Lower lobe of right lung (tissue), 2 donors: ENCODE data around the gene ENAH. TPM values are rescaled to one million over a fixed set of nuclear protein-coding genes. Genes with fewer than 3 reads are reported as not detected.

Experiments
- ATAC-seq, 2 donors: fragments of 200-7000 bp; cut with Tn5 transposase; one replicate each; pipeline ENCODE4 v1.9.1; 2020 to 2022; ENCODE audit warnings: mild to moderate bottlenecking in 2 of 2, moderate library complexity in 2 of 2
- DNase-seq: peaks from one replicate; pipeline ENCODE4 v3.0.0-alpha.2; 2020
- H3K27ac ChIP-seq: fragments of 200-600 bp; one replicate; pipeline ENCODE4 v1.8.0; 2022
- H3K27me3 ChIP-seq: fragments of 200-600 bp; one replicate; pipeline ENCODE4 v1.8.0; 2022; ENCODE audit warnings: low read depth
- H3K36me3 ChIP-seq: fragments of 200-600 bp; one replicate; pipeline ENCODE4 v1.8.0; 2022; ENCODE audit warnings: mild to moderate bottlenecking
- H3K4me1 ChIP-seq: fragments of 200-600 bp; one replicate; pipeline ENCODE4 v1.8.0; 2022
- H3K4me3 ChIP-seq: fragments of 200-600 bp; one replicate; pipeline ENCODE4 v1.8.0; 2022; ENCODE audit warnings: mild to moderate bottlenecking
- H3K9me3 ChIP-seq: fragments of 200-600 bp; one replicate; pipeline ENCODE4 v1.8.0; 2022
- intact Hi-C: fragments of 100-400 bp; cut with DNase I; formaldehyde crosslinking; loops from one replicate; pipeline ENCODE4 v1.11.0; 2022
- total RNA-seq: library from RNA; stranded (reverse); fragmentation: NEBNext Ultra II Directional; extraction: Animal tissue kit (Norgen Biotek cat#: 25700); gene quantifications from one replicate; pipeline ENCODE4 v1.2.1, GENCODE V29; 2021
- TF ChIP-seq, protein P1 (sequence below): fragments of 200-600 bp; IDR thresholded peaks from one replicate; pipeline ENCODE4 v1.8.0; 2022; ENCODE audit warnings: antibody characterized with exemption, mild to moderate bottlenecking
- donor health status: DM: no; HTN: yes; CAD: no; lungs with severe emphysema.

ENAH gene
- total RNA-seq, 1 donor from 2014 or later: 51.4 TPM

GRCh38 chr1:225498549-225499136 lies 154.3 kb downstream of the ENAH start:
- ATAC-seq (no peak), DNase-seq (no peak)
- H3K27me3 ChIP-seq: no peaks in the 10 kb centered on the region
- TF ChIP-seq, protein P1, sequence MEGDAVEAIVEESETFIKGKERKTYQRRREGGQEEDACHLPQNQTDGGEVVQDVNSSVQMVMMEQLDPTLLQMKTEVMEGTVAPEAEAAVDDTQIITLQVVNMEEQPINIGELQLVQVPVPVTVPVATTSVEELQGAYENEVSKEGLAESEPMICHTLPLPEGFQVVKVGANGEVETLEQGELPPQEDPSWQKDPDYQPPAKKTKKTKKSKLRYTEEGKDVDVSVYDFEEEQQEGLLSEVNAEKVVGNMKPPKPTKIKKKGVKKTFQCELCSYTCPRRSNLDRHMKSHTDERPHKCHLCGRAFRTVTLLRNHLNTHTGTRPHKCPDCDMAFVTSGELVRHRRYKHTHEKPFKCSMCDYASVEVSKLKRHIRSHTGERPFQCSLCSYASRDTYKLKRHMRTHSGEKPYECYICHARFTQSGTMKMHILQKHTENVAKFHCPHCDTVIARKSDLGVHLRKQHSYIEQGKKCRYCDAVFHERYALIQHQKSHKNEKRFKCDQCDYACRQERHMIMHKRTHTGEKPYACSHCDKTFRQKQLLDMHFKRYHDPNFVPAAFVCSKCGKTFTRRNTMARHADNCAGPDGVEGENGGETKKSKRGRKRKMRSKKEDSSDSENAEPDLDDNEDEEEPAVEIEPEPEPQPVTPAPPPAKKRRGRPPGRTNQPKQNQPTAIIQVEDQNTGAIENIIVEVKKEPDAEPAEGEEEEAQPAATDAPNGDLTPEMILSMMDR: no peak
- H3K4me1 ChIP-seq: no peaks in the 10 kb centered on the region
- H3K4me3 ChIP-seq: no peak overlapping the region
- no peaks in the 10 kb centered on the region for H3K9me3 ChIP-seq
- peaks cover 13% of the 10 kb centered on the region for H3K36me3 ChIP-seq
- intact Hi-C loops: no loop called here
- no peak overlapping the region for H3K27ac ChIP-seq

- H3K4me3 ChIP-seq: no peak overlapping the region
- no peaks in the 10 kb centered on the region for H3K4me1 ChIP-seq
- ATAC-seq (no peak), DNase-seq (no peak)
- peaks cover 13% of the 10 kb centered on the region for H3K36me3 ChIP-seq
- TF ChIP-seq, protein P1: no peak
- no peaks in the 10 kb centered on the region for H3K9me3 ChIP-seq
- no peak overlapping the region for H3K27ac ChIP-seq
- no peaks in the 10 kb centered on the region for H3K27me3 ChIP-seq
- intact Hi-C loops: no loop called here
These were observed 158.0 kb downstream of the ENAH start for GRCh38 chr1:225494789-225495359.

DNA sequence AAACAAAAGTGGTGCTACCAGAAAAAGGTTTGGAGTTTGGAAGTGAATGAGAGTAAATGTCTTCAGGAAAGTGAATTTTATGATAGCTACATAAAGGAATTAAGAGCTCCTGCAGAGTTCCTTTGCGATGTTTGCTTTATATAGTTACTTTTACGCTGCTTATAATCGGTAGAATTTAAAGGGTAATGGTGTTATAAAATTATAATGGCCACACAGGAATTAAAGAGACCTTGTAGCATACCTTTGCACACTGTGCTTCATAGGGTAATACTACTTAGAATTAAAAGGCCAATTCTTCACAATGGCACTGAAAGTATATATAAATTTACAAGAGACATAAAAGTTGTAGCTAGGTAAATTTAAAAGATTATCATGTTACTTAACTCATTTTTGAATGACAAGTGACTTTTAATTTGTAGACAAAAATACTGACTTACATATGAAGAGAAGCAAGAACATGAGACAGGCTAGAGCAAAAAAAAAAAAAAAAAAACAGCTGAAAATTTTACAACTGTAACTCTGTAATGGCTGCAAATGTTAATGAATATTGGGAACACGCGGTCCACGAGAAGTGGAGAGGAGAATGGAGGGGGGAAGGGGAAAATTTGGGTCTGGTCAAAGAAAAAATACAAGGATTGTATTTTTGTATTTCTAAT lies 159.2 kb downstream of the ENAH start:
- TF ChIP-seq, protein P1: no peak
- no peaks in the 10 kb centered on the region for H3K27me3 ChIP-seq

GRCh38 chr1:225488676-225489075 lies 164.2 kb downstream of the ENAH start:
- Histone ChIP-seq H3K4me1 (no peaks in the 10 kb centered on the region), H3K27ac (no peak overlapping the region), H3K27me3 (no peaks in the 10 kb centered on the region), H3K36me3 (no peaks in the 10 kb centered on the region), H3K4me3 (no peak overlapping the region), H3K9me3 (no peaks in the 10 kb centered on the region)
- TF ChIP-seq, protein P1: no peak
- intact Hi-C loops: no loop called here
- ATAC-seq (no peak), DNase-seq (no peak)

More for the DNA sequence above, 159.2 kb downstream of the ENAH start:
- ATAC-seq: no peak
- Histone ChIP-seq H3K4me3 (no peak overlapping the region), H3K27ac (no peak overlapping the region), H3K36me3 (peaks cover 13% of the 10 kb centered on the region), H3K9me3 (no peaks in the 10 kb centered on the region), H3K4me1 (no peaks in the 10 kb centered on the region)
- intact Hi-C loops: no loop called here
- no peak for DNase-seq

- H3K27me3 ChIP-seq: no peaks in the 10 kb centered on the region
- no peaks in the 10 kb centered on the region for H3K9me3 ChIP-seq
- no peak for DNase-seq
- no peak overlapping the region for H3K4me3 ChIP-seq
- intact Hi-C loops: no loop called here
- TF ChIP-seq, protein P1: no peak
- ATAC-seq: no peak
- no peaks in the 10 kb centered on the region for H3K4me1 ChIP-seq
- no peak overlapping the region for H3K27ac ChIP-seq
- H3K36me3 ChIP-seq: no peaks in the 10 kb centered on the region
These were observed 166.1 kb downstream of the ENAH start for GRCh38 chr1:225486856-225487255.
